Fibroblast of lung (primary cell): ENCODE measurements around the gene MACROD1. TPM values are rescaled to one million over a fixed set of nuclear protein-coding genes. Genes with fewer than 3 reads are reported as not detected.
A peak's percentile ranks its signal among the peaks of the same experiment; 100 is the strongest.

Experiments used
- DNase-seq, 2 donors: peaks; one replicate each; pipeline versions ENCODE4 v3.0.0 to v3.0.0-alpha.2; 2010; ENCODE audit warnings: low read depth in 2 of 2
- H2AFZ ChIP-seq: 2 replicates; pipeline ENCODE4 v1.5.1; 2012; ENCODE audit warnings: low read length, control low read depth, inconsistent platforms
- H3K27ac ChIP-seq: 2 replicates; pipeline ENCODE4 v1.5.1; 2011; ENCODE audit warnings: low read length, control low read depth; ENCODE audit not compliant: insufficient read depth
- H3K27me3 ChIP-seq: 2 replicates; pipeline ENCODE4 v1.5.1; 2011; ENCODE audit warnings: mild to moderate bottlenecking, low read length; ENCODE audit not compliant: control insufficient read depth, insufficient read depth
- H3K36me3 ChIP-seq: 2 replicates; pipeline ENCODE4 v1.5.1; 2011; ENCODE audit warnings: low read length; ENCODE audit not compliant: control insufficient read depth, insufficient read depth
- H3K4me1 ChIP-seq: 2 replicates; pipeline ENCODE4 v1.5.1; 2011; ENCODE audit warnings: low read length; ENCODE audit not compliant: control insufficient read depth, insufficient read depth; ENCODE audit errors: extremely low read depth
- H3K4me2 ChIP-seq: 2 replicates; pipeline ENCODE4 v1.5.1; 2011; ENCODE audit warnings: low read length, control low read depth; ENCODE audit not compliant: insufficient read depth; ENCODE audit errors: extremely low read depth
- H3K4me3 ChIP-seq, 4 experiments: fragments of 200-600 bp in 1 of 4; sonication (generic) in 1 of 4; replicated peaks in 1 of 4; 2 replicates each; pipeline ENCODE4 v1.5.1; 2011 to 2016; ENCODE audit warnings: low read length in 4 of 4, low read depth in 3 of 4, mild to moderate bottlenecking in 3 of 4, control low read depth in 2 of 4, inconsistent platforms in 1 of 4, mixed read lengths in 1 of 4; ENCODE audit not compliant: insufficient read depth in 1 of 4; ENCODE audit errors: control extremely low read depth in 1 of 4
- H3K79me2 ChIP-seq: 2 replicates; pipeline ENCODE4 v1.5.1; 2012; ENCODE audit warnings: mild to moderate bottlenecking, low read length, inconsistent platforms; ENCODE audit not compliant: control insufficient read depth, insufficient read depth
- H3K9ac ChIP-seq: 2 replicates; pipeline ENCODE4 v1.5.1; 2011; ENCODE audit warnings: mild to moderate bottlenecking, low read length, control low read depth; ENCODE audit not compliant: insufficient read depth
- H3K9me3 ChIP-seq: 2 replicates; pipeline ENCODE4 v1.5.1; 2012; ENCODE audit warnings: low read depth, low read length; ENCODE audit not compliant: control insufficient read depth, insufficient read depth
- H4K20me1 ChIP-seq: 2 replicates; pipeline ENCODE4 v1.5.1; 2011; ENCODE audit warnings: low read length; ENCODE audit not compliant: control insufficient read depth, insufficient read depth; ENCODE audit errors: extremely low read depth
- CTCF ChIP-seq, 2 donors: IDR thresholded peaks in 1 of 2; conservative IDR thresholded peaks in 1 of 2; 1 replicate in 1 of 2; 2 replicates in 1 of 2; pipeline ENCODE4 v1.5.1; 2011 to 2012; ENCODE audit warnings: low read length in 2 of 2, control low read depth in 1 of 2, inconsistent platforms in 1 of 2, low read depth in 1 of 2, mild to moderate bottlenecking in 1 of 2
- EZH2 ChIP-seq: IDR thresholded peaks from 2 replicates; pipeline ENCODE4 v1.5.1; 2012; ENCODE audit warnings: low read length, control low read depth, mild to moderate bottlenecking; ENCODE audit errors: missing control alignments
- polyA plus RNA-seq, 2 donors: library from polyadenylated mRNA; depleted of rRNA in 1 of 2; stranded (reverse) in 1 of 2; unstranded in 1 of 2; fragments of >200 nt; gene quantifications; 2 replicates each; pipeline ENCODE4 v1.2.1, GENCODE V29; 2011 to 2012; ENCODE audit warnings: missing spikeins in 1 of 2
- total RNA-seq: library from RNA; depleted of rRNA; stranded (reverse); fragments of >200 nt; gene quantifications from 2 replicates; pipeline ENCODE4 v1.2.1, GENCODE V29; 2014

Gene MACROD1
- total and polyA plus RNA-seq, 2 donors (not counting 1 experiment from before 2014, with no cell fraction given), result 8.8 to 24.8 TPM

- Histone ChIP-seq H4K20me1 (no peaks in the 10 kb centered on the region), H2AFZ (no peak overlapping the region), H3K79me2 (no peaks in the 10 kb centered on the region), H3K4me3 (no peak overlapping the region), H3K27me3 (no peaks in the 10 kb centered on the region), H3K27ac (peak overlapping the region; percentile 47), H3K4me2 (no peak overlapping the region), H3K36me3 (no peaks in the 10 kb centered on the region), H3K9me3 (no peaks in the 10 kb centered on the region), H3K9ac (no peak overlapping the region), H3K4me1 (peaks cover 15% of the 10 kb centered on the region)
- TF ChIP-seq EZH2, result no peak
- no peak for TF ChIP-seq CTCF (conservative IDR thresholded peaks at IDR 0.05 in 1 of 2, IDR thresholded peaks at IDR 0.05 in 1 of 2; ENCODE audit: low read depth in 1 of 2, low read length in 2 of 2)
- DNase-seq, result peak; percentile 29 to 39
Measured at GRCh38 chr11:64120951-64121569, 44.9 kb downstream of the MACROD1 start.

GRCh38 chr11:64119700-64120099, 46.2 kb downstream of the MACROD1 start:
- H3K27ac ChIP-seq, result no peak overlapping the region
- DNase-seq, result no peak
- H3K4me1 ChIP-seq, result peaks cover 15% of the 10 kb centered on the region

More at GRCh38 chr11:64119700-64120099, 46.2 kb downstream of the MACROD1 start:
- no peak overlapping the region for H3K9ac ChIP-seq
- no peaks in the 10 kb centered on the region for H3K79me2 ChIP-seq
- no peak overlapping the region for H3K4me3 ChIP-seq
- H3K9me3 ChIP-seq, result no peaks in the 10 kb centered on the region
- no peak for TF ChIP-seq CTCF (conservative IDR thresholded peaks at IDR 0.05 in 1 of 2, IDR thresholded peaks at IDR 0.05 in 1 of 2; ENCODE audit: low read depth in 1 of 2, low read length in 2 of 2)
- TF ChIP-seq EZH2, result no peak
- H3K27me3 ChIP-seq, result no peaks in the 10 kb centered on the region
- H2AFZ ChIP-seq, result no peak overlapping the region
- H3K4me2 ChIP-seq, result no peak overlapping the region
- H4K20me1 ChIP-seq, result no peaks in the 10 kb centered on the region
- no peaks in the 10 kb centered on the region for H3K36me3 ChIP-seq
